ENCODE data around the gene OR6J1. TPM values are rescaled to one million over a fixed set of nuclear protein-coding genes. Genes with fewer than 3 reads are reported as not detected.

Gene OR6J1
- total and polyA plus RNA-seq, 2 of the 13 experiments (the other 11 are each of a cell fraction or from before 2014, with no cell fraction given), result not detected

- TF ChIP-seq, protein P1, sequence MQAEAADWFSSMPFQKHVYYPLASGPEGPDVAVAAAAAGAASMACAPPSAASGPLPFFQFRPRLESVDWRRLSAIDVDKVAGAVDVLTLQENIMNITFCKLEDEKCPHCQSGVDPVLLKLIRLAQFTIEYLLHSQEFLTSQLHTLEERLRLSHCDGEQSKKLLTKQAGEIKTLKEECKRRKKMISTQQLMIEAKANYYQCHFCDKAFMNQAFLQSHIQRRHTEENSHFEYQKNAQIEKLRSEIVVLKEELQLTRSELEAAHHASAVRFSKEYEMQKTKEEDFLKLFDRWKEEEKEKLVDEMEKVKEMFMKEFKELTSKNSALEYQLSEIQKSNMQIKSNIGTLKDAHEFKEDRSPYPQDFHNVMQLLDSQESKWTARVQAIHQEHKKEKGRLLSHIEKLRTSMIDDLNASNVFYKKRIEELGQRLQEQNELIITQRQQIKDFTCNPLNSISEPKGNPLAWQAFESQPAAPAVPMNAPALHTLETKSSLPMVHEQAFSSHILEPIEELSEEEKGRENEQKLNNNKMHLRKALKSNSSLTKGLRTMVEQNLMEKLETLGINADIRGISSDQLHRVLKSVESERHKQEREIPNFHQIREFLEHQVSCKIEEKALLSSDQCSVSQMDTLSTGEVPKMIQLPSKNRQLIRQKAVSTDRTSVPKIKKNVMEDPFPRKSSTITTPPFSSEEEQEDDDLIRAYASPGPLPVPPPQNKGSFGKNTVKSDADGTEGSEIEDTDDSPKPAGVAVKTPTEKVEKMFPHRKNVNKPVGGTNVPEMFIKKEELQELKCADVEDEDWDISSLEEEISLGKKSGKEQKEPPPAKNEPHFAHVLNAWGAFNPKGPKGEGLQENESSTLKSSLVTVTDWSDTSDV (CRISPR knock-in tag; IDR thresholded peaks at IDR 0.05), result peak; percentile 78
- TF ChIP-seq SP4 (CRISPR knock-in tag; IDR thresholded peaks at IDR 0.05), result peak; percentile 80
- TF ChIP-seq ZNF660 (CRISPR knock-in tag; IDR thresholded peaks at IDR 0.05; ENCODE audit: borderline replicate concordance, low read depth), result no peak
- peak; percentile 41; the same call in 1 of the 2 replicates for TF ChIP-seq RARG (CRISPR knock-in tag; IDR thresholded peaks at IDR 0.05; ENCODE audit: low read depth)
- no peak for TF ChIP-seq ZNF30 (CRISPR knock-in tag; IDR thresholded peaks at IDR 0.05)
- TF ChIP-seq SNAI1 (CRISPR knock-in tag; IDR thresholded peaks at IDR 0.05; ENCODE audit: borderline replicate concordance), result no peak
- TF ChIP-seq IRF9 (CRISPR knock-in tag; IDR thresholded peaks at IDR 0.05; ENCODE audit: borderline replicate concordance), result peak; percentile 78; the same call in 1 of the 2 replicates
- TF ChIP-seq ZBTB38 (CRISPR knock-in tag; IDR thresholded peaks at IDR 0.05), result peak; percentile 95
- TF ChIP-seq, protein P2, sequence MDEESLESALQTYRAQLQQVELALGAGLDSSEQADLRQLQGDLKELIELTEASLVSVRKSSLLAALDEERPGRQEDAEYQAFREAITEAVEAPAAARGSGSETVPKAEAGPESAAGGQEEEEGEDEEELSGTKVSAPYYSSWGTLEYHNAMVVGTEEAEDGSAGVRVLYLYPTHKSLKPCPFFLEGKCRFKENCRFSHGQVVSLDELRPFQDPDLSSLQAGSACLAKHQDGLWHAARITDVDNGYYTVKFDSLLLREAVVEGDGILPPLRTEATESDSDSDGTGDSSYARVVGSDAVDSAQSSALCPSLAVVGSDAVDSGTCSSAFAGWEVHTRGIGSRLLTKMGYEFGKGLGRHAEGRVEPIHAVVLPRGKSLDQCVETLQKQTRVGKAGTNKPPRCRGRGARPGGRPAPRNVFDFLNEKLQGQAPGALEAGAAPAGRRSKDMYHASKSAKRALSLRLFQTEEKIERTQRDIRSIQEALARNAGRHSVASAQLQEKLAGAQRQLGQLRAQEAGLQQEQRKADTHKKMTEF (CRISPR knock-in tag; IDR thresholded peaks at IDR 0.05), result peak; percentile 87
- no peak for TF ChIP-seq ATF7 (IDR thresholded peaks at IDR 0.05)
- TF ChIP-seq ATF7 (CRISPR knock-in tag; IDR thresholded peaks at IDR 0.05), result peak; percentile 74
- no peak for TF ChIP-seq ZNF20 (CRISPR knock-in tag; IDR thresholded peaks at IDR 0.05)
- peak; percentile 33; the same call in 1 of the 2 replicates for TF ChIP-seq TSC22D2 (CRISPR knock-in tag; IDR thresholded peaks at IDR 0.05; ENCODE audit: borderline replicate concordance)
- TF ChIP-seq, protein P3, sequence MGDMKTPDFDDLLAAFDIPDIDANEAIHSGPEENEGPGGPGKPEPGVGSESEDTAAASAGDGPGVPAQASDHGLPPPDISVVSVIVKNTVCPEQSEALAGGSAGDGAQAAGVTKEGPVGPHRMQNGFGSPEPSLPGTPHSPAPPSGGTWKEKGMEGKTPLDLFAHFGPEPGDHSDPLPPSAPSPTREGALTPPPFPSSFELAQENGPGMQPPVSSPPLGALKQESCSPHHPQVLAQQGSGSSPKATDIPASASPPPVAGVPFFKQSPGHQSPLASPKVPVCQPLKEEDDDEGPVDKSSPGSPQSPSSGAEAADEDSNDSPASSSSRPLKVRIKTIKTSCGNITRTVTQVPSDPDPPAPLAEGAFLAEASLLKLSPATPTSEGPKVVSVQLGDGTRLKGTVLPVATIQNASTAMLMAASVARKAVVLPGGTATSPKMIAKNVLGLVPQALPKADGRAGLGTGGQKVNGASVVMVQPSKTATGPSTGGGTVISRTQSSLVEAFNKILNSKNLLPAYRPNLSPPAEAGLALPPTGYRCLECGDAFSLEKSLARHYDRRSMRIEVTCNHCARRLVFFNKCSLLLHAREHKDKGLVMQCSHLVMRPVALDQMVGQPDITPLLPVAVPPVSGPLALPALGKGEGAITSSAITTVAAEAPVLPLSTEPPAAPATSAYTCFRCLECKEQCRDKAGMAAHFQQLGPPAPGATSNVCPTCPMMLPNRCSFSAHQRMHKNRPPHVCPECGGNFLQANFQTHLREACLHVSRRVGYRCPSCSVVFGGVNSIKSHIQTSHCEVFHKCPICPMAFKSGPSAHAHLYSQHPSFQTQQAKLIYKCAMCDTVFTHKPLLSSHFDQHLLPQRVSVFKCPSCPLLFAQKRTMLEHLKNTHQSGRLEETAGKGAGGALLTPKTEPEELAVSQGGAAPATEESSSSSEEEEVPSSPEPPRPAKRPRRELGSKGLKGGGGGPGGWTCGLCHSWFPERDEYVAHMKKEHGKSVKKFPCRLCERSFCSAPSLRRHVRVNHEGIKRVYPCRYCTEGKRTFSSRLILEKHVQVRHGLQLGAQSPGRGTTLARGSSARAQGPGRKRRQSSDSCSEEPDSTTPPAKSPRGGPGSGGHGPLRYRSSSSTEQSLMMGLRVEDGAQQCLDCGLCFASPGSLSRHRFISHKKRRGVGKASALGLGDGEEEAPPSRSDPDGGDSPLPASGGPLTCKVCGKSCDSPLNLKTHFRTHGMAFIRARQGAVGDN (CRISPR knock-in tag; IDR thresholded peaks at IDR 0.05), result peak; percentile 96
- TF ChIP-seq FOSL2 (CRISPR knock-in tag; IDR thresholded peaks at IDR 0.05), result no peak
- no peak for TF ChIP-seq NBN (conservative IDR thresholded peaks at IDR 0.05)
- no peak for TF ChIP-seq CSRNP2 (CRISPR knock-in tag; conservative IDR thresholded peaks at IDR 0.05; ENCODE audit: low read depth)
- no peak for TF ChIP-seq SNAPC2 (CRISPR knock-in tag; IDR thresholded peaks at IDR 0.05)
Measured at GRCh38 chr14:22598099-22598895, 45.9 kb downstream of the OR6J1 start, which contains the start of gene ABHD4 (continued).
